Fibroblast of lung (primary cell): ENCODE measurements around the gene PSMG2.

Experiments
- EZH2 ChIP-seq: IDR thresholded peaks from 2 replicates; pipeline ENCODE4 v1.5.1; 2012; ENCODE audit warnings: low read length, control low read depth, mild to moderate bottlenecking; ENCODE audit errors: missing control alignments
- TF ChIP-seq, protein P1 (sequence below), 2 donors: IDR thresholded peaks in 1 of 2; conservative IDR thresholded peaks in 1 of 2; 1 replicate in 1 of 2; 2 replicates in 1 of 2; pipeline ENCODE4 v1.5.1; 2011 to 2012; ENCODE audit warnings: low read length in 2 of 2, control low read depth in 1 of 2, inconsistent platforms in 1 of 2, low read depth in 1 of 2, mild to moderate bottlenecking in 1 of 2

DNA sequence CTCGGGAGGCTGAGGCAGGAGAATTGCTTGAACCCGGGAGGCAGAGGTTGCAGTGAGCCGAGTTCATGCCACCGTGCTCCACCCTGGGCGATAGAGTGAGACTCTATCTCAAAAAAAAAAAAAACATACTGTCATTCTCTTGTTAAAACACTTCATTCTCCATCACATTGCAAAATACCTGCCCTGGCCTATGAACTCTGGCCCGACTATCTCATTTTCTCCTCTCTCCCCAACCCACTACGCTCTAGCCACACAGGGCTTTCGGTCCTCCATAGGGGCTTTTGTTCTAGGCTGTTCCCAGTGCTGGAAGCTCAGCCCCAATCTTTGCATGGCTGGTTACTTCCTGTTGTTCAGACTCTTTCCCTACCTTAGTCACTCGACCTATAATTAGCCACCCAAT lies 10.6 kb upstream of the PSMG2 start:
- TF ChIP-seq EZH2 = no peak
- TF ChIP-seq, protein P1, sequence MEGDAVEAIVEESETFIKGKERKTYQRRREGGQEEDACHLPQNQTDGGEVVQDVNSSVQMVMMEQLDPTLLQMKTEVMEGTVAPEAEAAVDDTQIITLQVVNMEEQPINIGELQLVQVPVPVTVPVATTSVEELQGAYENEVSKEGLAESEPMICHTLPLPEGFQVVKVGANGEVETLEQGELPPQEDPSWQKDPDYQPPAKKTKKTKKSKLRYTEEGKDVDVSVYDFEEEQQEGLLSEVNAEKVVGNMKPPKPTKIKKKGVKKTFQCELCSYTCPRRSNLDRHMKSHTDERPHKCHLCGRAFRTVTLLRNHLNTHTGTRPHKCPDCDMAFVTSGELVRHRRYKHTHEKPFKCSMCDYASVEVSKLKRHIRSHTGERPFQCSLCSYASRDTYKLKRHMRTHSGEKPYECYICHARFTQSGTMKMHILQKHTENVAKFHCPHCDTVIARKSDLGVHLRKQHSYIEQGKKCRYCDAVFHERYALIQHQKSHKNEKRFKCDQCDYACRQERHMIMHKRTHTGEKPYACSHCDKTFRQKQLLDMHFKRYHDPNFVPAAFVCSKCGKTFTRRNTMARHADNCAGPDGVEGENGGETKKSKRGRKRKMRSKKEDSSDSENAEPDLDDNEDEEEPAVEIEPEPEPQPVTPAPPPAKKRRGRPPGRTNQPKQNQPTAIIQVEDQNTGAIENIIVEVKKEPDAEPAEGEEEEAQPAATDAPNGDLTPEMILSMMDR (conservative IDR thresholded peaks at IDR 0.05 in 1 of 2, IDR thresholded peaks at IDR 0.05 in 1 of 2; ENCODE audit: low read depth in 1 of 2, low read length in 2 of 2) = no peak
